CD14-positive monocyte (primary cell): ENCODE results near the gene MAP2K1. TPM values are rescaled to one million over a fixed set of nuclear protein-coding genes. Genes with fewer than 3 reads are reported as not detected.
A peak's percentile ranks its signal among the peaks of the same experiment; 100 is the strongest.
"Not testable (repeated sequence)": the region's sequence is repeated elsewhere in the genome, so short reads cannot be mapped to it uniquely, and the experiment has no call there.

Source experiments
- DNase-seq, 3 donors: peaks; one replicate each; pipeline ENCODE4 v3.0.0-alpha.2; 2011 to 2022
- H2AFZ ChIP-seq: 2 replicates; pipeline ENCODE4 v1.6.0; 2012; ENCODE audit warnings: mild to moderate bottlenecking, low read depth, low read length, inconsistent platforms; ENCODE audit not compliant: insufficient read depth, poor library complexity, severe bottlenecking
- H3K27ac ChIP-seq, 2 donors: 1 replicate in 1 of 2; 2 replicates in 1 of 2; pipeline ENCODE4 v1.5.1; 2012 to 2013; ENCODE audit warnings: low read length in 2 of 2, control low read depth in 1 of 2, inconsistent platforms in 1 of 2, low read depth in 1 of 2, mild to moderate bottlenecking in 1 of 2
- H3K27me3 ChIP-seq, 2 donors: one replicate each; pipeline versions ENCODE4 v1.6.0 to v1.6.1; 2011 to 2013; ENCODE audit warnings: low read length in 2 of 2; ENCODE audit not compliant: control insufficient read depth in 2 of 2, insufficient read depth in 2 of 2
- H3K36me3 ChIP-seq, 2 donors: replicated peaks in 1 of 2; 1 replicate in 1 of 2; 2 replicates in 1 of 2; pipeline versions ENCODE4 v1.5.1 to v1.6.1; 2012 to 2013; ENCODE audit warnings: low read length in 2 of 2, control low read depth in 1 of 2, inconsistent platforms in 1 of 2, mild to moderate bottlenecking in 1 of 2; ENCODE audit not compliant: insufficient read depth in 2 of 2, control insufficient read depth in 1 of 2
- H3K4me1 ChIP-seq, 2 donors: 1 replicate in 1 of 2; 2 replicates in 1 of 2; pipeline versions ENCODE4 v1.5.1 to v1.6.1; 2012 to 2013; ENCODE audit warnings: low read length in 2 of 2, control low read depth in 1 of 2, inconsistent platforms in 1 of 2, mild to moderate bottlenecking in 1 of 2, moderate library complexity in 1 of 2; ENCODE audit not compliant: insufficient read depth in 2 of 2, control insufficient read depth in 1 of 2
- H3K4me2 ChIP-seq: replicated peaks from 2 replicates; pipeline ENCODE3; 2012; ENCODE audit warnings: low read length, moderate library complexity, mild to moderate bottlenecking; ENCODE audit not compliant: poor library complexity, severe bottlenecking; ENCODE audit errors: extremely low read depth
- H3K4me3 ChIP-seq, 3 experiments: fragments of 200-600 bp in 1 of 3; sonication (generic) in 1 of 3; replicated peaks in 1 of 3; 1 replicate in 2 of 3; 2 replicates in 1 of 3; pipeline ENCODE4 v1.5.1; 2011 to 2013; ENCODE audit warnings: low read length in 3 of 3, mild to moderate bottlenecking in 3 of 3, control low read depth in 2 of 3, low read depth in 2 of 3, inconsistent platforms in 1 of 3, moderate library complexity in 1 of 3
- H3K79me2 ChIP-seq: 2 replicates; pipeline ENCODE4 v1.6.0; 2012; ENCODE audit warnings: mild to moderate bottlenecking, control low read depth, inconsistent platforms, low read length, moderate library complexity; ENCODE audit not compliant: insufficient read depth
- H3K9ac ChIP-seq: 2 replicates; pipeline ENCODE4 v1.6.0; 2017; ENCODE audit warnings: low read length, mild to moderate bottlenecking; ENCODE audit not compliant: insufficient read depth, poor library complexity, severe bottlenecking
- H3K9me3 ChIP-seq, 2 donors: replicated peaks in 1 of 2; 1 replicate in 1 of 2; 2 replicates in 1 of 2; pipeline versions ENCODE4 v1.5.1 to v1.6.1; 2012 to 2013; ENCODE audit warnings: low read length in 2 of 2, control low read depth in 1 of 2; ENCODE audit not compliant: control insufficient read depth in 1 of 2, insufficient read depth in 1 of 2
- H4K20me1 ChIP-seq: 2 replicates; pipeline ENCODE4 v1.6.0; 2012; ENCODE audit warnings: mild to moderate bottlenecking, low read length, control low read depth, moderate library complexity; ENCODE audit not compliant: insufficient read depth
- H3K27ac Mint-ChIP-seq, 7 donors: one replicate each; pipeline ENCODE4 v1.8.0; 2020; ENCODE audit warnings: mild to moderate bottlenecking in 7 of 7, mixed read lengths in 7 of 7, moderate library complexity in 6 of 7, inconsistent platforms in 2 of 7
- H3K27me3 Mint-ChIP-seq, 3 donors: one replicate each; pipeline ENCODE4 v1.8.0; 2021 to 2022; ENCODE audit warnings: low read depth in 3 of 3, mild to moderate bottlenecking in 3 of 3, mixed read lengths in 3 of 3, moderate library complexity in 3 of 3, inconsistent platforms in 1 of 3
- H3K36me3 Mint-ChIP-seq, 2 donors: one replicate each; pipeline ENCODE4 v1.8.0; 2020; ENCODE audit warnings: mixed read lengths in 2 of 2, inconsistent platforms in 1 of 2, mild to moderate bottlenecking in 1 of 2
- H3K4me1 Mint-ChIP-seq: one replicate; pipeline ENCODE4 v1.8.0; 2020; ENCODE audit warnings: mild to moderate bottlenecking, mixed read lengths
- H3K4me3 Mint-ChIP-seq, 2 donors: one replicate each; pipeline ENCODE4 v1.8.0; 2020; ENCODE audit warnings: mild to moderate bottlenecking in 2 of 2, mixed read lengths in 2 of 2, moderate library complexity in 1 of 2
- H3K9me3 Mint-ChIP-seq, 7 donors: one replicate each; pipeline ENCODE4 v1.8.0; 2020 to 2022; ENCODE audit warnings: mixed read lengths in 7 of 7, mild to moderate bottlenecking in 6 of 7, moderate library complexity in 6 of 7, inconsistent platforms in 2 of 7
- CTCF ChIP-seq: fragments of 200-600 bp; IDR thresholded peaks from one replicate; pipeline ENCODE4 v1.8.0; 2022; ENCODE audit warnings: antibody characterized with exemption, mild to moderate bottlenecking
- WGBS: methylation state at CpG from one replicate; pipeline ENCODE4 v1.1.5; 2013; ENCODE audit warnings: missing lambda C conversion rate; ENCODE audit not compliant: insufficient coverage; 5-methylcytosine and 5-hydroxymethylcytosine counted together
- intact Hi-C, 2 donors: fragments of 100-400 bp; cut with micrococcal nuclease; formaldehyde crosslinking; loops; one replicate each; pipeline versions ENCODE4 v1.15.0 to v1.15.1; 2023
- polyA plus RNA-seq, 3 donors: library from polyadenylated mRNA; depleted of rRNA in 1 of 3; unstranded in 2 of 3; stranded (reverse) in 1 of 3; fragments of 300-500 nt in 2 of 3; fragments of >200 nt in 1 of 3; fragmentation: Illumina TruSeq in 2 of 3; gene quantifications; 1 replicate in 2 of 3; 2 replicates in 1 of 3; pipeline ENCODE4 v1.2.3, GENCODE V29; 2012 to 2021

The MAP2K1 gene
- polyA plus RNA-seq, 3 donors = 41.3 to 71.1 (median 64.5) TPM

DNA sequence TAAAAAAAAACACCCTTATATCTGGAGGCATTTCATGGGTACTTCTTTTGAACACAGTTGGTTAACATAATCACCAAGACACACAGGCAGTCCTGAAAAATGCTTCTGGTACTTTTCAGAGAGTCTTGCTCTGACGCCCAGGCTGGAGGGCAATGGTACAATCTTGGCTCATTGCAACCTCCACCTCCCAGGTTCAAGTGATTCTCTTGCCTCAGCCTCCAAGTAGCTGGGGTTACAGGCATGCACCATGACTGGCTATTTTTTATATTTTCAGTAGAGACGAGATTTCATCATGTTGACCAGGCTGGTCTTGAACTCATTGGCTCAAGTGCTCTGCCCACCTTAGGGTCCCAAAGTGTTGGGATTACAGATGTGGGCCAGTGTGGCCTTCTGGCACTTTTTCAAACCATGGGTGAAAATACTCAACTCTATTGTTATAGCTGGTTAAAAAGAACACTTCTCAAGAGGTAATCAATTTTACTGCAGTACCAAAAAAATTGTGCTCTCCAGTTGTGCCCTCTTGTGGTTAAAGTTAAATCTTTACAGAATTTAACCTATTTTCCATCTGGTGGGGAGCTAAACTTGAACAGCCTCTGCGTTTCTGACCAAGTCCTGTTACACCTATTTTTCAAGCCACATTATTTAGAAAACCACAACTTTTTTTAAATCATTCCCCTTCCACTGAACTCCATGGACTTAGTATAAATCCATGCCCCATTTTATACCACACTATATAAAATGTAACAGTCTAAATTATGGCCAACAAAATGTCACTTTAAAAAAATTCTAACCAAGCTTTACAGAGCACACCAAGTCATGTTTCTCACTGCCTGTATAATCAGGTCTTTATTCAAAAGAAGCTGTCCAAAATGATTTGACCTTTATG lies 112.0 kb downstream of the MAP2K1 start:
- Mint-ChIP-seq H3K27ac (peak overlapping the region; percentile 94 to 99 (median 98)), H3K4me1 (peaks cover 52% of the 10 kb centered on the region)
- peak in 2 of 3 donors; percentile 17 to 20 for DNase-seq

DNA sequence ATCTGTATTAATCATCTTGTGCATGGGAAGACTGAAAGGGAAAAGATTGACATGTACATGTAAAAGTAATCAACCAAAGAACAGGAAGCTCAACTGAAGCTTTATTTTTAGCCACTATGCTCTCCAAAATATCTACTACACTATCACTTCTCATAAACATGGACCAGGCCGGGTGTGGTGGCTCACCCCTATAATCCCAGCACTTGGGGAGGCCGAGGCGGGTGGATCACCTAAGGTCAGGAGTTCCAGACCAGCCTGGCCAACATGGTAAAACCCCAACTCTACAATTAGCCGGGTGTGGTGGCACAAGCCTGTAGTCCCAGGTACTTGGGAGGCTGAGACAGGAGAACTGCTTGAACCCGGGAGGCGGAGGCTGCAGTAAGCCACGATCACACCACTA lies 113.6 kb downstream of the MAP2K1 start:
- not testable (repeated sequence) for H3K4me3 Mint-ChIP-seq, H2AFZ ChIP-seq, H3K9me3 ChIP-seq, H3K27me3 Mint-ChIP-seq, H3K9me3 Mint-ChIP-seq, H3K4me2 ChIP-seq, H3K27me3 ChIP-seq, DNase-seq, H3K4me3 ChIP-seq, H3K9ac ChIP-seq
- intact Hi-C loops = loop anchor here in 1 of 2 donors (5.0 kb wide), 1 partner anchor 113 kb away; the partner anchor contains the start of gene MAP2K1
- peaks cover 44% of the 10 kb centered on the region for H3K4me1 Mint-ChIP-seq
- peaks cover 51 to 59% of the 10 kb centered on the region in 2 donors for H3K36me3 ChIP-seq
- WGBS = 96% methylated on average over 6 of the region's 7 CpGs
- H3K4me1 ChIP-seq = peaks cover 37 to 60% of the 10 kb centered on the region in 2 donors
- H3K27ac ChIP-seq = peak overlapping the region in 1 of 2 donors; percentile 26
- peak overlapping the region in 2 of 7 donors; percentile 55 to 56 for H3K27ac Mint-ChIP-seq
- H3K36me3 Mint-ChIP-seq = peaks cover 56 to 59% of the 10 kb centered on the region in 2 donors
- H3K79me2 ChIP-seq = peaks cover 69% of the 10 kb centered on the region
- H4K20me1 ChIP-seq = peaks cover 55% of the 10 kb centered on the region

More for the DNA sequence above, 112.0 kb downstream of the MAP2K1 start:
- H3K9me3 ChIP-seq = no peaks in the 10 kb centered on the region
- 63% methylated on average over 3 of the region's 3 CpGs for WGBS
- Mint-ChIP-seq H3K27me3 (no peaks in the 10 kb centered on the region), H3K4me3 (no peak overlapping the region), H3K36me3 (peaks cover 59 to 62% of the 10 kb centered on the region in 2 donors), H3K9me3 (peaks cover 0 to 2% (median 0%) of the 10 kb centered on the region in 7 donors)
- no peak overlapping the region for H3K9ac ChIP-seq
- no peak for TF ChIP-seq CTCF
- H3K27ac ChIP-seq = peak overlapping the region; percentile 5 to 97
- H2AFZ ChIP-seq = no peak overlapping the region
- peaks cover 61% of the 10 kb centered on the region for H3K79me2 ChIP-seq
- peaks cover 51 to 64% of the 10 kb centered on the region in 2 donors for H3K36me3 ChIP-seq
- peaks cover 51% of the 10 kb centered on the region for H4K20me1 ChIP-seq
- no peak overlapping the region for H3K4me3 ChIP-seq
- no peaks in the 10 kb centered on the region for H3K27me3 ChIP-seq
- H3K4me1 ChIP-seq = peaks cover 49 to 69% of the 10 kb centered on the region in 2 donors
- H3K4me2 ChIP-seq = no peak overlapping the region
- intact Hi-C loops = loop anchor here (2.0 to 10.0 kb wide), 2 partner anchors 142 to 144 kb away; partner anchors contain the start of gene TIPIN (in 2 of the 2)
